ENCODE results near the gene SLCO2B1. TPM values are rescaled to one million over a fixed set of nuclear protein-coding genes. Genes with fewer than 3 reads are reported as not detected.

The SLCO2B1 gene
- total RNA-seq, 6 donors from 2014 or later, result 86.2 to 366 (median 193) TPM

- TF ChIP-seq POLR2A (IDR thresholded peaks at IDR 0.05) (no peak), EP300 (IDR thresholded peaks at IDR 0.05) (no peak), CTCF (IDR thresholded peaks at IDR 0.05) (no peak), POLR2AphosphoS5 (IDR thresholded peaks at IDR 0.05) (no peak)
- Histone ChIP-seq H3K36me3 (no peaks in the 10 kb centered on the region), H3K9me3 (no peaks in the 10 kb centered on the region), H3K27me3 (no peaks in the 10 kb centered on the region), H3K4me3 (no peak overlapping the region), H3K27ac (no peak overlapping the region), H3K4me1 (no peaks in the 10 kb centered on the region)
- DNase-seq (no peak), ATAC-seq (ENCODE audit: low FRiP score in 2 of 2) (no peak)
- 46 to 58% methylated on average over 2 of the region's 2 CpGs for WGBS, 2 donors
Measured at GRCh38 chr11:75219869-75220268, 69.0 kb downstream of the SLCO2B1 start.

- no peak for TF ChIP-seq EP300 (IDR thresholded peaks at IDR 0.05)
- TF ChIP-seq CTCF (IDR thresholded peaks at IDR 0.05), result no peak
- no peak for TF ChIP-seq POLR2A (IDR thresholded peaks at IDR 0.05)
- 71 to 100% methylated on average over 3 to 5 of the region's 5 CpGs for WGBS, 2 donors
- ATAC-seq (ENCODE audit: low FRiP score in 2 of 2), result peak in 1 of 2 donors; percentile 17
- no peaks in the 10 kb centered on the region for H3K36me3 ChIP-seq
- H3K4me1 ChIP-seq, result no peaks in the 10 kb centered on the region
- no peak overlapping the region for H3K27ac ChIP-seq
- H3K4me3 ChIP-seq, result no peak overlapping the region
- H3K27me3 ChIP-seq, result no peaks in the 10 kb centered on the region
- no peak for DNase-seq
- no peaks in the 10 kb centered on the region for H3K9me3 ChIP-seq
Measured at GRCh38 chr11:75223954-75224643, 73.2 kb downstream of the SLCO2B1 start.

GRCh38 chr11:75225794-75226193 is 74.9 kb downstream of the SLCO2B1 start:
- no peak overlapping the region for H3K4me3 ChIP-seq
- H3K9me3 ChIP-seq, result no peaks in the 10 kb centered on the region
- WGBS, 2 donors, result 62 to 76% methylated on average over 4 of the region's 4 CpGs
- TF ChIP-seq POLR2A (IDR thresholded peaks at IDR 0.05), result no peak
- TF ChIP-seq CTCF (IDR thresholded peaks at IDR 0.05), result no peak
- no peak for TF ChIP-seq EP300 (IDR thresholded peaks at IDR 0.05)
- TF ChIP-seq POLR2AphosphoS5 (IDR thresholded peaks at IDR 0.05), result no peak
- no peaks in the 10 kb centered on the region for H3K4me1 ChIP-seq
- no peak for DNase-seq
- H3K36me3 ChIP-seq, result no peaks in the 10 kb centered on the region
- H3K27me3 ChIP-seq, result no peaks in the 10 kb centered on the region
- no peak for ATAC-seq (ENCODE audit: low FRiP score in 2 of 2)
- no peak overlapping the region for H3K27ac ChIP-seq

DNA sequence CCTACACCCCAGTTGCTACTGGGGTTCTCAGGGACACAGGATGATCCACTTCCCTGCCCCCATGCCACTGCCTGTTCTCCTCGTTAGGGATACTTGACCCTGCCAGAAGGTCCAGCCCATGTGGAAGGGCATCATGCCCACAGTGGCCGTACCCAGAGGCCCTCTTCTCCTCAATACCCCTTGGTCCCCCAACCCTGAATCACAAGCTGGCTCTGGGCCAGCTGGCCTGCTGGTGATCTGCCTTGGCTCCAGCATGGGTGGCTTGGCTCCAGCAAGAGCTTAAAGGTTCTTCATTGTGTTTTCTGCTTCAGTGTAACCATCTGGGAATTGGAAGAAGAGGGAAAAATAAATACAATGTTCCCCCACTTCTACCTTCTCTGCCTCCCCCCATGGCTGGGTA is 78.6 kb downstream of the SLCO2B1 start:
- Histone ChIP-seq H3K27ac (no peak overlapping the region), H3K36me3 (no peaks in the 10 kb centered on the region), H3K27me3 (no peaks in the 10 kb centered on the region), H3K9me3 (no peaks in the 10 kb centered on the region), H3K4me3 (no peak overlapping the region), H3K4me1 (no peaks in the 10 kb centered on the region)
- TF ChIP-seq EP300 (IDR thresholded peaks at IDR 0.05), result no peak
- TF ChIP-seq CTCF (IDR thresholded peaks at IDR 0.05), result no peak
- no peak for TF ChIP-seq POLR2AphosphoS5 (IDR thresholded peaks at IDR 0.05)
- no peak for TF ChIP-seq POLR2A (IDR thresholded peaks at IDR 0.05)
- no peak for ATAC-seq (ENCODE audit: low FRiP score in 2 of 2)
- no peak for DNase-seq
- WGBS, 2 donors, result 68 to 84% methylated on average over 2 of the region's 2 CpGs

GRCh38 chr11:75230621-75231020 is 79.7 kb downstream of the SLCO2B1 start:
- no peak for ATAC-seq (ENCODE audit: low FRiP score in 2 of 2)
- Histone ChIP-seq H3K9me3 (no peaks in the 10 kb centered on the region), H3K4me1 (no peaks in the 10 kb centered on the region), H3K4me3 (no peak overlapping the region), H3K27me3 (no peaks in the 10 kb centered on the region), H3K36me3 (no peaks in the 10 kb centered on the region), H3K27ac (no peak overlapping the region)
- TF ChIP-seq POLR2A (IDR thresholded peaks at IDR 0.05), result no peak
- no peak for DNase-seq
- WGBS, 2 donors, result 67 to 73% methylated on average over 1 to 2 of the region's 2 CpGs

Data from upper lobe of left lung (tissue), 6 donors.